Measurements from ENCODE around the gene SNX1.
"Not testable (repeated sequence)": the region's sequence is repeated elsewhere in the genome, so short reads cannot be mapped to it uniquely, and the experiment has no call there.

The SNX1 gene

GRCh38 chr15:64117759-64118487 is 22.1 kb downstream of the SNX1 start:
- no peak for DNase-seq

GRCh38 chr15:64120322-64120721 is 24.5 kb downstream of the SNX1 start:
- DNase-seq, result not testable (repeated sequence)

GRCh38 chr15:64121614-64122013 is 25.8 kb downstream of the SNX1 start:
- DNase-seq, result no peak

GRCh38 chr15:64122444-64122843 is 26.7 kb downstream of the SNX1 start:
- no peak for DNase-seq

GRCh38 chr15:64122936-64123351 is 27.2 kb downstream of the SNX1 start:
- no peak for DNase-seq

- no peak for DNase-seq
Observed at GRCh38 chr15:64125978-64126377, 30.2 kb downstream of the SNX1 start.

GRCh38 chr15:64127521-64128270 is 31.9 kb downstream of the SNX1 start:
- DNase-seq, result no peak

GRCh38 chr15:64130159-64130558 is 34.4 kb downstream of the SNX1 start:
- no peak for DNase-seq

- DNase-seq, result no peak
Observed at GRCh38 chr15:64131547-64131946, 35.8 kb downstream of the SNX1 start.

- no peak for DNase-seq
Observed at GRCh38 chr15:64132217-64132616, 36.4 kb downstream of the SNX1 start.

GRCh38 chr15:64133623-64134344 is 38.0 kb downstream of the SNX1 start:
- DNase-seq, result no peak

- no peak for DNase-seq
Observed at GRCh38 chr15:64134345-64134829, 38.6 kb downstream of the SNX1 start.

- DNase-seq, result no peak
Observed at GRCh38 chr15:64136347-64136746, 40.6 kb downstream of the SNX1 start.

GRCh38 chr15:64137226-64137833 is 41.5 kb downstream of the SNX1 start:
- DNase-seq, result no peak

GRCh38 chr15:64138331-64138941 is 42.7 kb downstream of the SNX1 start:
- DNase-seq, result no peak

GRCh38 chr15:64141798-64142512 is 46.2 kb downstream of the SNX1 start:
- no peak for DNase-seq

GRCh38 chr15:64143276-64143675 is 47.5 kb downstream of the SNX1 start:
- DNase-seq, result no peak

GRCh38 chr15:64144192-64144564 is 48.4 kb downstream of the SNX1 start:
- no peak for DNase-seq

GRCh38 chr15:64144565-64145281 is 48.9 kb downstream of the SNX1 start:
- no peak for DNase-seq

- DNase-seq, result no peak
Observed at GRCh38 chr15:64146041-64146440, 50.3 kb downstream of the SNX1 start.

- DNase-seq, result no peak
Observed at GRCh38 chr15:64146520-64146884, 50.7 kb downstream of the SNX1 start.
